ENCODE results near the gene CSTB. TPM values are rescaled to one million over a fixed set of nuclear protein-coding genes. Genes with fewer than 3 reads are reported as not detected.

CSTB gene
- total RNA-seq, 1 experiment from 2014 or later, result 40.7 TPM

DNA sequence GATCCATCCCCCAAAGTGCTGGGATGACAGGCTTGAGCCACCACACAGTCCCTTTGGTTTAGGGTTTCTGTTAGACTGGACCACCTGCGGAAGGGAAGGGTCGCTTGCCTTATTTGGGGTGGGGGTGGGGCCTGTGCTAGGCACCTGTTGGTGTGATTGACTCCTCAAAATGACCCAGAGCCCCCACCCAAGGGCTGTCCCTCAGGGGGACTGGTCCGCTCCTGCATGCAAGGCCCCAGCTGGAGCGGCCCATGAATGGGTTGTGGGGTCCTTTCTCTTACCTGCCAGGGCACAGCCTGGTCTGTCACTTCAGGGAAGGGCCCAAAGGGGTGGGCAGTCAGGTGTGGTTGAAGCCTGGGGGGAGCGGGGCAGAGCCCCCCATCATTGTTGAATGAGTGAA lies 1.8 kb upstream of the CSTB start:
- no peaks in the 10 kb centered on the region for H3K23me2 ChIP-seq (ENCODE audit: insufficient read length, low read depth, low read length, poor library complexity, severe bottlenecking)
- Mint-ChIP-seq H3K9me3 (no peaks in the 10 kb centered on the region; a peak in 1 of 5 replicates), H3K27ac (peak overlapping the region in 1 of 3 experiments; percentile 60; a peak in 1 of 7 replicates), H3K27me3 (ENCODE audit: low read depth) (peaks cover 1% of the 10 kb centered on the region), H3K4me3 (peak overlapping the region; percentile 52 to 71; a peak in 3 of 5 replicates), H3K4me1 (peaks cover 26 to 33% of the 10 kb centered on the region in 2 experiments), H3K36me3 (ENCODE audit: insufficient read depth in 1 of 3, low read depth in 3 of 3) (peaks cover 10 to 19% (median 18%) of the 10 kb centered on the region in 3 experiments; a peak in 6 of 7 replicates)
- no peak overlapping the region for H4K8ac ChIP-seq (replicated peaks; ENCODE audit: insufficient read length, low read depth, low read length)
- H3K27me3 ChIP-seq (ENCODE audit: insufficient read depth, low read length), result no peaks in the 10 kb centered on the region
- H2BK120ac ChIP-seq (ENCODE audit: low read depth, low read length, poor library complexity, severe bottlenecking), result no peak overlapping the region
- no peak for DNase-seq
- H2BK5ac ChIP-seq (ENCODE audit: insufficient read length, low read length), result no peak overlapping the region
- no peak overlapping the region; the same call in 1 of the 2 replicates for H2BK15ac ChIP-seq (ENCODE audit: low read depth, low read length)
- H3K9ac ChIP-seq (ENCODE audit: extremely low read depth, insufficient read length, low read length), result no peak overlapping the region
- no peak overlapping the region for H3K56ac ChIP-seq (ENCODE audit: insufficient read length, low read depth, low read length)
- no peak overlapping the region for H2BK12ac ChIP-seq (ENCODE audit: insufficient read length, low read depth, low read length)
- H3K27ac ChIP-seq (ENCODE audit: insufficient read length, low read depth, low read length), result no peak overlapping the region
- no peaks in the 10 kb centered on the region for H3K9me3 ChIP-seq (ENCODE audit: control insufficient read depth, low read depth, low read length)
- no peak overlapping the region for H4K91ac ChIP-seq (ENCODE audit: insufficient read length, low read depth, low read length)
- no peak overlapping the region for H3K4ac ChIP-seq (ENCODE audit: low read depth, low read length)
- H4K5ac ChIP-seq (ENCODE audit: insufficient read length, low read depth, low read length), result no peak overlapping the region
- H3K18ac ChIP-seq (ENCODE audit: insufficient read length, low read depth, low read length), result no peak overlapping the region
- no peaks in the 10 kb centered on the region for H3K79me1 ChIP-seq (ENCODE audit: insufficient read depth, low read depth, low read length, poor library complexity, severe bottlenecking)
- TF ChIP-seq, protein P1, sequence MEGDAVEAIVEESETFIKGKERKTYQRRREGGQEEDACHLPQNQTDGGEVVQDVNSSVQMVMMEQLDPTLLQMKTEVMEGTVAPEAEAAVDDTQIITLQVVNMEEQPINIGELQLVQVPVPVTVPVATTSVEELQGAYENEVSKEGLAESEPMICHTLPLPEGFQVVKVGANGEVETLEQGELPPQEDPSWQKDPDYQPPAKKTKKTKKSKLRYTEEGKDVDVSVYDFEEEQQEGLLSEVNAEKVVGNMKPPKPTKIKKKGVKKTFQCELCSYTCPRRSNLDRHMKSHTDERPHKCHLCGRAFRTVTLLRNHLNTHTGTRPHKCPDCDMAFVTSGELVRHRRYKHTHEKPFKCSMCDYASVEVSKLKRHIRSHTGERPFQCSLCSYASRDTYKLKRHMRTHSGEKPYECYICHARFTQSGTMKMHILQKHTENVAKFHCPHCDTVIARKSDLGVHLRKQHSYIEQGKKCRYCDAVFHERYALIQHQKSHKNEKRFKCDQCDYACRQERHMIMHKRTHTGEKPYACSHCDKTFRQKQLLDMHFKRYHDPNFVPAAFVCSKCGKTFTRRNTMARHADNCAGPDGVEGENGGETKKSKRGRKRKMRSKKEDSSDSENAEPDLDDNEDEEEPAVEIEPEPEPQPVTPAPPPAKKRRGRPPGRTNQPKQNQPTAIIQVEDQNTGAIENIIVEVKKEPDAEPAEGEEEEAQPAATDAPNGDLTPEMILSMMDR (conservative IDR thresholded peaks at IDR 0.05), result no peak
- H2BK20ac ChIP-seq (ENCODE audit: low read depth, low read length, poor library complexity, severe bottlenecking), result no peak overlapping the region
- H2AK5ac ChIP-seq (ENCODE audit: insufficient read length, low read length), result no peak overlapping the region
- no CpG with 5 or more reads among the region's 5 CpGs for WGBS (ENCODE audit: extremely low coverage, insufficient read length, low lambda C conversion rate)
- H4K20me1 ChIP-seq (ENCODE audit: control insufficient read depth, insufficient read depth, insufficient read length), result no peaks in the 10 kb centered on the region
- no peak overlapping the region for H3K4me2 ChIP-seq (ENCODE audit: insufficient read depth, insufficient read length, low read length)
- H3K4me1 ChIP-seq (ENCODE audit: insufficient read depth, low read length), result peaks cover 3% of the 10 kb centered on the region; the same call in 1 of the 2 replicates
- no peak overlapping the region for H3K23ac ChIP-seq (ENCODE audit: insufficient read length, low read depth, low read length)
- H3K79me2 ChIP-seq (ENCODE audit: insufficient read depth, low read length), result no peaks in the 10 kb centered on the region; the same call in 1 of the 2 replicates
- H3T11ph ChIP-seq (ENCODE audit: low read length), result no peak overlapping the region
- no peak overlapping the region for H2AFZ ChIP-seq (ENCODE audit: low read length)
- no peak overlapping the region for H3K14ac ChIP-seq (ENCODE audit: insufficient read depth, low read length)
